ENCODE measurements around the gene ADCY5.

Gene ADCY5

DNA sequence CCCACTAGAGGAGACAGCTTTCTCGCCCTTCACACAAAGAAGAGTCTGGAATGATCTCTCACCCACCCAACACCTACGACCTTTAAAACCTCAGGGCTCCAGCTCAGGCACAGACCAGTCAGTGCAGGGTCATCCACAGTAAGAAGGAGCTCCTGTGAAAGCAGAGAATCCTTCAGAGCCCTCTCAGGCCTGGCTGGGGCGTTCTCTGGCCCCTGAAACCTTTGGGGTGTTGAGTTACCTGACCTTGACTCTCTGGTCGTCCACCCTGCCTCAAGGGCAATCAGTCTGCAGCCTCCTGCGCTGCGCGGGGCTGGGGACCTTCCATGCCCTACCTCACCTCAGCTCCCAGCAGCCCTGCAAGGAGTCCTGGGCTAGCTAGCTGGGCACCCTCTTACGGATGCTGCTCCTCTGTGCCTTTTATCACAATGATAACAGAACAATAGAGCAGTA, 106.2 kb downstream of the ADCY5 start:
- DNase-seq (ENCODE audit: low spot score), result no peak

DNA sequence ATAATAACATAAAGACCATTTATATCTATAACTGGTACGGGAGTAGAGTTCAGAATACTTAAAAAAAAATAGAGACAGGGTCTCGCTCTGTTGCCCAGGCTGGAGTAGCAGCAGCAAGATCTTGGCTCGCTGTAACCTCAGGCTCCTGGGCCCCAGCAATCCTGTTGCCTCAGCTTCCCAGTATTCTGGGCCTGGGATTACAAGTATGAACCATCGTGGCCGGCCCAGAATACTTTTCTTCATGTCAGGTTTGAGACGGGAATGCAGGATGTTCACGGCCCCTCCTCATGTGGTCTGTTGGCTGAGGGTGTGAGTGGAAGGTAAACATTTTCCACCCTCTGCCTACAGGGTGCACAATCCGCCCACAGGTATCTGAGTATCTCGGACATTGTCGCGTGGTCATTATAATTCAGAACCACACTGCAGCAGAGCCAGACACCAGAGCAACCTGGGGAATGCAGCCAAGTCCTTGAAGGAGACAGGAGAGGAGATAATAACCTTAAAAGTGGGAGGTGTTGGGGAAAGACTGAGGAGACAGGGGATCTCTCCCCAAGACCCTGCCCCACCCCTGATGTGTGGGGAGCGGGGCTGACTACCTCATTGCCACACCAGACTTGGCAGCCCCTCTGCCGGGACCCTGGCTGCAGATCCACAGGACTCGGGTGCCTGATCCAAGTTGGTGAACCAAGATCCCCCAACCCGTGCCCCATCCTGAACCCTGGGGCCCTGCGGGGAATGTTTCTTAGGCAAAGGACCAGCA, 106.8 kb downstream of the ADCY5 start:
- DNase-seq (ENCODE audit: low spot score), result no peak

- DNase-seq (ENCODE audit: low spot score), result no peak
These were observed 108.6 kb downstream of the ADCY5 start for GRCh38 chr3:123340336-123340735.

DNA sequence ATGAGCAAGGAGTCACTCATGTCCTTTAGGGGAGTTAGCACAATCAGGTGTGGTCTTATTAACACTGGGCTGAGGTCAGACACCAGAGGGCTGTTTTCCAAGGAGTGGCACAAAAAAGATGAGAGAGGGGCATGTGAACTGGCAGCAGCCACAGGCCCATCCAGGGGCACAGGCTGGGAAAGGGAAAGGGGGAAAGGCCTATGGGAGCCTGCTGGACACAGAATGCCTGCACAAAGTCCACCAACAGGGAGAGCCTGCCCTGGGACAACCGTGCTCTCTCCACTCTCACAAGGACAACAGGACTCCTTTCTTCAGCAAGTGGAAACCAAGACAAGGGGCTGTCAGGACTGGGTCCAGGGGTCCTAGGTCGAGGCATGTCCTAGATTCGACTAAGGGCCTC, 109.6 kb downstream of the ADCY5 start:
- no peak for DNase-seq (ENCODE audit: low spot score)

DNA sequence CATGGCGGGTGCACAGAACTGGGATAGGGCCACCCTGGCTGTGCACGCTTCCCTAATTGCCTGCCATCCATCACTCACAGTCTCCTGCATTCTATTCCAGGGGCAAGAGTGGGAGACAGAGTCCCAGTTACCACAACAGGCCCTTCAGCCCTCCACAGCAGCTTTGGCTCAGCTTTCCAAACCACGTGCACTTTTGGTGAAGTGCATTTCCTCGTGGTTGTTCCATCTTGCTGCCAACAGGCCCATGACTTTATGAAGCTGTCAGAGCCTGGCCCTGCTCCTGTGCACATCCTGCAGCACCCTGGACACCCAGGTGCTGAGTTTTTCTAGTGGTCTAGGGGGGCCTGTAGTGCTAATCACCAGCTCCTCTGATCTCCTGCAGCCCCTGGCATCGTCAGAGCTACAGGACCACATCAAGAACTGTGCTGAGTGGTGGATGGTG, 110.2 kb downstream of the ADCY5 start:
- no peak for DNase-seq (ENCODE audit: low spot score)

- DNase-seq (ENCODE audit: low spot score), result no peak
These were observed 110.8 kb downstream of the ADCY5 start for GRCh38 chr3:123337948-123338619.

GRCh38 chr3:123337226-123337625, 111.7 kb downstream of the ADCY5 start:
- DNase-seq (ENCODE audit: low spot score), result no peak

- DNase-seq (ENCODE audit: low spot score), result no peak
These were observed 112.4 kb downstream of the ADCY5 start for GRCh38 chr3:123336441-123336851.

DNA sequence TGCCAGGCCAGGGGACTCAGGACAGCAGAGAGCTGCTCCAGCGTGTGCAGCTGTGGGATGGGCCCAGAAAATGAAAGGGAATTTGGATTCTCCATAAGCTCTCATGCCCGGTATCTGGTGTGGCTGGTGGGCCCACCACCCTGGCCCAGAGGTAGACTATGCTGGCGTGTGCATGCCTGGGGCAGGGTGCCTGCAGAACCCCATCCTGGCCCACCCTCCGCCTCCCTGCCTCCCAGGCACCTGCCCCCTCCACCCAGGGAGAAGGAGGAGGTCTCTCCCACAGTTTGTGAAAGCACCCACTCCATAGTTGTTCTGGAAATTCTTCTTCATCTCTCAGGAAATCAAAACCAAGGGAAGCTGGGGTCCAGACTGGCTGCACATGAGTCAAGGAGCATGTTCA, 112.9 kb downstream of the ADCY5 start:
- DNase-seq (ENCODE audit: low spot score), result no peak

DNA sequence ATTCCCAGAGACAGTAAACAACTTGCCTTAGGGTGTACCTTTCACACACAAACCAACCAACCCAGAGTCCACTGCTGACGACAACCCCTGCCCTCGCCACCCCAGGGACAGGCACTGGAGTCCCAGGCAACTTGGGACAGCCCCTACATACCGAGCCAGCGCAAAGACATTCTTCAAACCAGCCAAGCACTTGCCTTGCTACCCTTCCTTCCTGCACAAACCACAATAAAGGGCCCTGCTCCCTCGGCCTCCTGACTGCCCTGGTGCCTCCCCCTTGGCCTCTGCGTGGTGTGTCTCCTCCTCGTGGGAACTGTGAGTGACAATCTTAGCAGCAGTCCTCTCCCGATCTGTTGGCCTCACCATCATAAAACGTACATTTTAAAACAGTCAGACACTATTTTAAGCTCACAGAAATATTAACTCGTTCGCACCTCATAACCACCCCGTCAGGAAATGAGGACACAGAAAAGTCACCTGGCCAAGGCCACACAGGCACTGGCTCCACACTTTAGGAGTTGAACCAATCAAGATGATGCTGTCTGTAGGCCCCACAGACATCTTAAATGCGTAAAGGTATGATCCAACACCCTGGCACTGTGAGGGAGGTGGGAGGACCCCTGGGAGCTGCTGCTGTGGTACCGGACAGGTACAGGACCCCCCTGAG, 113.8 kb downstream of the ADCY5 start:
- no peak for DNase-seq (ENCODE audit: low spot score)

DNA sequence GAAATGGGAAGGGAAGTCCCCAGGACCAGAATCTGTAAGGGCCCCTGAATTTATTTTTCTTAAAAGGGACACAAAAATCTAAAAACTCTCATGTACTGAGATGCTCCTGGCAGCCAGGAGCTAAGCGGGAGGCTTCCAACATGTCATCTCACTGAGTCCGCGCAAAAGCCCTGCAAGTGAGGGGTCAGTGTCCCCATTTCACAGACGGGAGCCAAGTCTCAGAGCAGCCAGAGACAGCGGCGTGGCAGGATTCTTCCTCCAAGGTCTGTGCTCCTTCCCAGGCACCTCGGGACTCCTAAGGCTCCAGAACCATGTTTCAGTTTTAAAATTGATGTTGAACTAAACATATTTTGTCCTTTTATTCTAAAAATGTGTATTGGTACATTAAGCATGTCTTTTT, 114.8 kb downstream of the ADCY5 start:
- no peak for DNase-seq (ENCODE audit: low spot score)

GRCh38 chr3:123333401-123333800, 115.5 kb downstream of the ADCY5 start:
- DNase-seq (ENCODE audit: low spot score), result no peak

DNA sequence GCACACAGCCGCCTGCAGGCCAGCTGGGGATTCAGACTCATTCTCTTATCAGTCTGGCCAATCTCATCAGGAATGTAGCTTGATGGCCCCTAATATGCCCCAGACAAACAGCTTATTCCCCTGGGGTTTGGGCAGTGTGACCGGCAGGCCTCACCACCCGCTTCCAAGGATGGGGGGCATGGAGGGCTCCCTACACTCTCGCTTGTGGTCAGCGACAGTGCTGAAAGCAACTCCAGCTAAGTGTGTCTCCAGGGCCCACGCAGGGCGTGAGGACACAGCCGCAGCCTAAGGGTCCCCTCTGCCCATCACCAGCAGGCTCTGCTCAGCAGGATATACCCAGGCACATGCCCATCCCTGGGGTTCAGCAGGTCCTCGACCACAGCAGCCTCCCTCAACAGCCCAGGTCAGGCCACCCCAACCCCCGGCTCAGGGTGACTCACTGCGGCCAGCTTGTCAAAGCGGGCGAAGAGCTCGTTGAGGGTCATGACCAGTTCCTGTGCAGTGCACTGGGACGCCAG, 116.7 kb downstream of the ADCY5 start:
- no peak for DNase-seq (ENCODE audit: low spot score)

- no peak for DNase-seq (ENCODE audit: low spot score)
These were observed 117.2 kb downstream of the ADCY5 start for GRCh38 chr3:123331651-123332050.

GRCh38 chr3:123331006-123331405, 117.9 kb downstream of the ADCY5 start:
- DNase-seq (ENCODE audit: low spot score), result no peak

GRCh38 chr3:123330441-123330991, 118.4 kb downstream of the ADCY5 start:
- no peak for DNase-seq (ENCODE audit: low spot score)

DNA sequence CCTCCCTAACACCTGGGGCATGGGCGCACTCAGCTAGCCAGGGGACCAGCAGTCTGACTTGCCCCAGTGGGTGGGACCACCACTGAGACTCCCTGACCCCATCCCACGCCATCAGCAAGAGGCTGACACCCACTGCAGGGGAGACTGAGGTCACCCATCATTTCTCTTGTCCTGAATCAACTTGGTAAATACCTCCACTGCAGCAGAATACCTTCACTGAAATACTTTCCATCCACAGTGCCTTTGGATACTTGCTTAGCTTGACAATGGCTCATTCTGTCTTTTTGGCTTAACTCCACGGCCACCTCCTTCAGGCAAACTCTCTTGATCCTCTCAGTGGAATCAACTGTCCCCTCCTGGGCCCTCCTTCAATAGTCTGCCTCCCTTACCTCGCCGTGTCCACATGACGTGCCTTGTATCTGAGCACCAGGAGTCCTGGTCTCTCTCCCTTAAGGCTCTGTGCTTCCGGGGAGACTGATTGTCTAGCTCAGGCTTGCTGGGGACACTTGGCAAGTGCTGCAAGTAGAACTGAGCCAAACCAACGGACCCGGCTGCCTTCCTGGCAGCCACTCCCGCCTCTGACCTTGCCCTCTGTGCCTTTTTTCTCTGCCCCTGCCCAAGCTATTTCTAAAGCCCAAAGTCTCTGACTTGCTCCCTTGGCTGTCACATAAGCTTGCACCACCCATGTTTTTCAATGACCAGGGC, 119.1 kb downstream of the ADCY5 start:
- DNase-seq (ENCODE audit: low spot score), result no peak

- DNase-seq (ENCODE audit: low spot score), result peak; percentile 69
These were observed 119.8 kb downstream of the ADCY5 start for GRCh38 chr3:123328851-123329635.

DNA sequence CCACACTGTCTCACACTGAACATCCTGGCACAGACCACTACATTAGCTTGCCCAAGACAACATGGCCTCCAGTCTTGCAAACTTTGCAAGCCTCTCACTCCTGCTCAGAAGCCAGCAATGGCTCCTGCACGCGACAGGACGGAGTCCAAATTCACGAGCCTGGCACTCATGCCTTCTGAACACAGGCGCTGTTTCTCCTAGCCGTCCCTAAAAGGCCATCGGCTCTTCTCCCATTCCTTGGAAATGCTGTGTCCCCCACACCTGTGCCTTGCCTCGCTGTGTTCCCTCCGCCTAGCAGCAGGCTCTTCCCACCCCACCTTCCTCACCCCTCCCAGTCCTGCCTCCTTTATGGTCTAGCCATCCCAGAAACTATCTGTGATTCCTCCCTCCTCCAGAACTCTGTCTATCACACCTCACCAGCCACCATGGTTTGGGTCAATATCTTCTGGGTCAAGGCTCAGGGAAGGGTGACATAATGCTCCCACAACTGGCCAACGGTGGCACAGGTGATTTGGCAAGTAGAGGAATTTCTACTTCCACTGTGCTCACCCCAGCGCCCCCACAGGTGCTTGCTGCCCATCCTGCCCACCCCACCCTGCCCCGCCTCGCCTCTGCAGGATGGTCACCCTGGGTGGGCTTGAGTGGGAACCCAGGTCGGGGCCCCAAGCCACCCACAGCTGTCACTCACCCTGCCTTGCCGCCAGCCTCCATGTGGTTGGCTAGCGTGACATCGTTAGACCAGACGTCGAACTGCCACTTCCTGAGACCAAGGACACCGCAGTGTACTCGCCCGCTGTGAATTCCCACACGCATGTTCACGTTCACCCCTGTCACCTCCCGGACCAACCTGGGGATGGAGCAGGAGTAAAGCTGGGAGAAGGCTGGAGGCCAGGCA, 120.7 kb downstream of the ADCY5 start:
- no peak for DNase-seq (ENCODE audit: low spot score)

- DNase-seq (ENCODE audit: low spot score), result no peak
These were observed 121.4 kb downstream of the ADCY5 start for GRCh38 chr3:123327480-123327879.
